OCI-LY1 (cell line): ENCODE measurements around the gene UBE2L6.

ENCODE experiments used
- EZH2 ChIP-seq: fragments of 200-600 bp; sonication (generic), shearing (Covaris generic); IDR thresholded peaks from 2 replicates; pipeline ENCODE4 v1.8.0; 2017; ENCODE audit warnings: borderline replicate concordance, mixed run types, mild to moderate bottlenecking, antibody characterized with exemption, low read length, moderate library complexity, mixed read lengths
- TF ChIP-seq, protein P1 (sequence below): fragments of 200-600 bp; sonication (generic), shearing (Covaris generic); IDR thresholded peaks from 2 replicates; pipeline ENCODE4 v1.5.1; 2017; ENCODE audit warnings: mild to moderate bottlenecking, antibody characterized with exemption, low read length, moderate library complexity, mixed read lengths

DNA sequence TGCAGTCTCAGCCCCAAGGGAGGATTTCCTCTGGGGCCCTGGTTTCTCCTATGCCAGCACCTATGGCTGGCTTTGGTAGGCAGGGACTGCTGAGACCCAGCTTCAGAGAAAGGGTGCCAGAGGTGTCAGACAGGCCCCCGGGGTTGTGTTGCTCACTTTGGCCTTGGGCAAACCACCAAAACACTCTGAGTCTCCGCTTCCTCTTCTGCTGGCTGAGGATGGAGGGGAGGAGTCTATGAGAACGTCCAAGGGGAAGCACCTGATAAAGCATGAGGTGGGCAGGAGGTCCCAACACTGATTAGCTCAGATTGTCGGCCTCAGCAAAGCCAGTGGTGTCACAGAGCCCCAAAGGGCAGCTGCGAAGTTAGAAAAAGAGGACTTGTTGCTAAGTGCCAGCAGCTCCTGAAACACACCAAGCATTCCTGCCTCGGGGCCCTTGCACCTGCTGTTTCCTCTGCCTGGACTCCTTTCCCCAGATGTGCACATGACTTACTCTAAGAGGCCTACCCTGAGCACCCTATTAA is 19.6 kb downstream of the UBE2L6 start:
- TF ChIP-seq, protein P1, sequence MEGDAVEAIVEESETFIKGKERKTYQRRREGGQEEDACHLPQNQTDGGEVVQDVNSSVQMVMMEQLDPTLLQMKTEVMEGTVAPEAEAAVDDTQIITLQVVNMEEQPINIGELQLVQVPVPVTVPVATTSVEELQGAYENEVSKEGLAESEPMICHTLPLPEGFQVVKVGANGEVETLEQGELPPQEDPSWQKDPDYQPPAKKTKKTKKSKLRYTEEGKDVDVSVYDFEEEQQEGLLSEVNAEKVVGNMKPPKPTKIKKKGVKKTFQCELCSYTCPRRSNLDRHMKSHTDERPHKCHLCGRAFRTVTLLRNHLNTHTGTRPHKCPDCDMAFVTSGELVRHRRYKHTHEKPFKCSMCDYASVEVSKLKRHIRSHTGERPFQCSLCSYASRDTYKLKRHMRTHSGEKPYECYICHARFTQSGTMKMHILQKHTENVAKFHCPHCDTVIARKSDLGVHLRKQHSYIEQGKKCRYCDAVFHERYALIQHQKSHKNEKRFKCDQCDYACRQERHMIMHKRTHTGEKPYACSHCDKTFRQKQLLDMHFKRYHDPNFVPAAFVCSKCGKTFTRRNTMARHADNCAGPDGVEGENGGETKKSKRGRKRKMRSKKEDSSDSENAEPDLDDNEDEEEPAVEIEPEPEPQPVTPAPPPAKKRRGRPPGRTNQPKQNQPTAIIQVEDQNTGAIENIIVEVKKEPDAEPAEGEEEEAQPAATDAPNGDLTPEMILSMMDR, result no peak
- no peak for TF ChIP-seq EZH2
